ENCODE data around the gene KLF5.

KLF5 gene

DNA sequence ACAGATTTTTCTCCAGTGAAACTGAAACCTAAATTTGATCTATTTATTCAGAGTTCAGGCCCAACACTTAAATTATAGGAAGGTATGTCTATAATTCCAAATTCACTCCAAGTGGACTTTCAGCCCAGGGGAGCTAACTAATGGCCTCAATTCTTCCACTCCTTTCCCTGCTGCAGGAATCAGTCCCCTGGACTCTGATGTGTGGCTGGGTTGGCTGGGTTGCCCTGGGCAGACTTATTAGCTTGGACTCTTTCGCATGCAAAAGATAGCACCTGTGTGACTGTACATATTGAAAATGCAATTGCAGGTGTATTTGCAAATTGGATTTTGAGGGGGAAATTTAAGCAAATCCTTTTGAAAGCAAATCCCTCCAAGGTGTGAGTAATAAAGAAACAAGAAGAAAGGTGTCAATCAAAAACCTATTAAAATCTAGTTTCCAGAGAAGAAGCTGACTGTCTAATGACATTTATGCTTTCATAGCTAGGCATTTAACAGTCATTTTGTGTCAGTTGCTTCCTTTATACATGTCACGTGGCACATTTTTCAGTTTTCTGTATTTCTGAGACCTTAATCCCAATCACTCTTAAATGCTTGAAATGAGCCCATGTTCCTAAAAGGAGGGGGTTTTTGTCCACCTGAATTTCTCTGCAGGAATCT lies 42.7 kb downstream of the KLF5 start:
- Histone ChIP-seq H3K27ac (no peak overlapping the region), H3K4me3 (no peak overlapping the region), H3K9me3 (ENCODE audit: low read depth, low read length) (no peaks in the 10 kb centered on the region), H3K9ac (ENCODE audit: insufficient read length) (no peak overlapping the region), H3K36me3 (ENCODE audit: insufficient read depth, low read length) (no peaks in the 10 kb centered on the region)
- TF ChIP-seq POLR2AphosphoS5 (IDR thresholded peaks at IDR 0.05; ENCODE audit: borderline replicate concordance, low read depth, low read length) (no peak), FOXP2 (optimal IDR thresholded peaks at IDR 0.05; ENCODE audit: control extremely low read depth, extremely low read length, insufficient read depth) (no peak), EZH2 (IDR thresholded peaks at IDR 0.05) (no peak)
- DNase-seq (ENCODE audit: low read depth, low spot score) = no peak

DNA sequence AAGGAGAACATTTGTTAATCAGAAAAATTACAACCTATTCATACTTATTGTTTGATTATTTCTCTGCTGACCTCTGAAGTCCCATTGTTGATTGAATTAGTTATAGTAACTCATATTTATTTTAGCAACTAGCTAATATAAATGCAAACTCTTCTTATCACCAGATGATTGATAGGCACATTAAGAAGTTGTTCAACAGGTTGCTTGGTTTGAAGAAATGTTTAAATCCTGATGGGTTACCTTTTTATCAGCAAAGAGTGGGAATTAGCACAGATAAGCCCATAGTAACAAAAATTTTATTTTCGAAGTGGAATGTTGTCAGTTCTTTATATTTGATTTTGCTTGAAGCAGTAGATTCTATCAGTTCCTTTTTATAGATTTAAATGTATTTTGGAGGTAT lies 44.4 kb downstream of the KLF5 start:
- Histone ChIP-seq H3K9me3 (ENCODE audit: low read depth, low read length) (no peaks in the 10 kb centered on the region), H3K9ac (ENCODE audit: insufficient read length) (no peak overlapping the region), H3K36me3 (ENCODE audit: insufficient read depth, low read length) (no peaks in the 10 kb centered on the region), H3K27ac (no peak overlapping the region), H3K4me3 (no peak overlapping the region)
- TF ChIP-seq POLR2AphosphoS5 (IDR thresholded peaks at IDR 0.05; ENCODE audit: borderline replicate concordance, low read depth, low read length) (no peak), EZH2 (IDR thresholded peaks at IDR 0.05) (no peak), FOXP2 (optimal IDR thresholded peaks at IDR 0.05; ENCODE audit: control extremely low read depth, extremely low read length, insufficient read depth) (no peak)
- no peak for DNase-seq (ENCODE audit: low read depth, low spot score)

DNA sequence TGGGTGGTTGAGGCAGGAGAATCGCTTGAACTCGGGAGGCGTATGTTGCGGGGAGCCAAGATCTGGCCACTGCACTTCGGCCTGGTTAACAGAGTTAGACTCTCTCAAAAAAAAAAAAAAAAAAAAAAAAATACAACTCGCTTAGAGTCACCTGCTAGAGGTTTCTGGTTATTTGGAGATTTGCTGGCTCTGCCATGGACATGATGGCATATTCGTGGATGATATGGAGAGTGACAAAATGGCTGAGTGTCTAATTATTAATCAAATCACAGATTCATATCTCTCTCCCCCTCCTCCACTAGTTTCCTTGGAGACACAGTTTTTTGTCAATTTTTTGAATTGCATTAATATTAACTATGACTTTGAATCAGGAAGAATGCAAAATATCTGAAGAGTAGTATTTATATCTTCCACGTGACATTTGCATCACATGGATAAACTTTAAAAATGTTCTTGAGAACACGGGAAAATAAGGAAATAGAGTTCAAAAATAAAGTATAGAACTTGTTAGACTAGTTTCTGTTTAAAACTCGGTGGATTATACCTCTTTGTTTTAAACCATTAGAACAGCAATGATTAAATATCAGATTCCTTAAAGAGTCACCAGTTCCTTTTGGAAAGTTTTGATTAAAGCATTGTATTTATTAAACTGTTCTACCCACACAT lies 47.8 kb downstream of the KLF5 start:
- Histone ChIP-seq H3K9me3 (ENCODE audit: low read depth, low read length) (no peaks in the 10 kb centered on the region), H3K36me3 (ENCODE audit: insufficient read depth, low read length) (no peaks in the 10 kb centered on the region), H3K4me3 (no peak overlapping the region), H3K27ac (no peak overlapping the region), H3K9ac (ENCODE audit: insufficient read length) (no peak overlapping the region)
- DNase-seq (ENCODE audit: low read depth, low spot score) = no peak
- no peak for TF ChIP-seq EZH2 (IDR thresholded peaks at IDR 0.05)
- TF ChIP-seq POLR2AphosphoS5 (IDR thresholded peaks at IDR 0.05; ENCODE audit: borderline replicate concordance, low read depth, low read length) = no peak
- TF ChIP-seq FOXP2 (optimal IDR thresholded peaks at IDR 0.05; ENCODE audit: control extremely low read depth, extremely low read length, insufficient read depth) = no peak

DNA sequence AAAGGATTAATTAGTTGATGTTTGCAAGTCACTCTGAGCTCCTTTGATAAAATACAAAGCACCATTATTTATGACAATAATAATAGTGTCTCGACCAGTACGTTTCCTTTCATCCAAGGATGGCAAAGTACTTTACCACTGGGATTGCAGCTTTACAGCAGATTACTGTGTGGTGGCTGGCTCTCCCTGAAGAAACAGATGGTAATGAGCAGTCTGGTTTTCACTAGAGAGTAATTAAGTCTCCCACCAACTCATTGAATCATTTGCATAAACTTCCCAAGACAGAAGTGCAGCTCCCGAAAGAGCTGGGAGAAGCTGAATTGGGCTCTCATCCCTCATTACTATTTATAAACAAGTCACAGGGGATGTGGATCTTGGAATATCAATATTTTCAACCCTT lies 48.7 kb downstream of the KLF5 start:
- Histone ChIP-seq H3K9ac (ENCODE audit: insufficient read length) (no peak overlapping the region), H3K4me3 (no peak overlapping the region), H3K27ac (no peak overlapping the region), H3K9me3 (ENCODE audit: low read depth, low read length) (no peaks in the 10 kb centered on the region), H3K36me3 (ENCODE audit: insufficient read depth, low read length) (no peaks in the 10 kb centered on the region)
- TF ChIP-seq FOXP2 (optimal IDR thresholded peaks at IDR 0.05; ENCODE audit: control extremely low read depth, extremely low read length, insufficient read depth) = no peak
- no peak for TF ChIP-seq EZH2 (IDR thresholded peaks at IDR 0.05)
- no peak for TF ChIP-seq POLR2AphosphoS5 (IDR thresholded peaks at IDR 0.05; ENCODE audit: borderline replicate concordance, low read depth, low read length)
- DNase-seq (ENCODE audit: low read depth, low spot score) = no peak

DNA sequence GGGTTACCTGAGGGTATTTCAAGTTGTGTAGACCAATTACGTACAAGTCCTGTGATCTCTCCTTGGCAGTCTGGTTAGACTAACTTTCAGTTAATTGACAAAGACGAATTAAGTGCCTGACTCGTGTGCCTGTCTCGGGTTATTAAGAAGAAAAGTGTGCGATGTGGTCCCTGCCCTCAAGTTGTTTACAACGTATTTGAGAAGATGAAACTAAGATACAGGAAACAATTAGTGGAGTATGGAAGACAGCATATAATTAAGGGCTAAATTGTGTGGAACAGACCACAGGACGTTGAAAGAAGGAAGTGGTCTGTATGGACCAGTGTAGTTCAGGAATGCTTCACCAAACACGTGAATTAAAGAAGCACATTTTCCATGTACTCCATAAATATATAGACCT lies 49.2 kb downstream of the KLF5 start:
- no peak overlapping the region for H3K4me3 ChIP-seq
- TF ChIP-seq EZH2 (IDR thresholded peaks at IDR 0.05) (no peak), POLR2AphosphoS5 (IDR thresholded peaks at IDR 0.05; ENCODE audit: borderline replicate concordance, low read depth, low read length) (no peak), FOXP2 (optimal IDR thresholded peaks at IDR 0.05; ENCODE audit: control extremely low read depth, extremely low read length, insufficient read depth) (no peak)
- no peaks in the 10 kb centered on the region for H3K36me3 ChIP-seq (ENCODE audit: insufficient read depth, low read length)
- no peak overlapping the region for H3K9ac ChIP-seq (ENCODE audit: insufficient read length)
- DNase-seq (ENCODE audit: low read depth, low spot score) = no peak
- no peak overlapping the region for H3K27ac ChIP-seq
- no peaks in the 10 kb centered on the region for H3K9me3 ChIP-seq (ENCODE audit: low read depth, low read length)

DNA sequence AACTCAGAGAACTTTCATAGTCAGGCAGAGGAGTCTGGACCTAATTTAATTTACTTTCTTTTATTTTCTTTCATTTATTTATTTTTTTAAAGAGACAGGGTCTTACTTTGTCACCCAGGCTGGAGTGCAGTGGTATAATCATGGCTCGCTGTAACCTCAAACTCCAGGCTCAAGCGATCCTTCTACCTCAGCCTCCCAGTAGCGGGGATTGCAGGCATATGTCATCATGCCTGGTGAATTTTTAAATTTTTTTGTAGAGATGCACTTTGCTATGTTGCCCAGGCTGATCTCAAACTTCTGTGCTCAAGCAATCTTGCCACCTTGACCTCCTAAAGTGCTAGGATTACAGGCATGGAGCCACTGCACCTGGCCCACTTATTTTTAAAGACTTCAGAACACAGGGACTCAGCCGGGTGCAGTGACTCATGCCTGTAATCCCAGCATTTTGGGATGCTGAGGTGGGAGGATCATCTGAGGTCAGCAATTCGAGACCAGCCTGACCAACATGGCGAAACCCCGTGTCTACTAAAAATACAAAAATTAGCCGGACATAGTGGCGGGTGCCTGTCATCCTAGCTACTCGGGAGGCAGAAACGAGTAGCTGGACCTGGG lies 50.6 kb downstream of the KLF5 start:
- Histone ChIP-seq H3K9me3 (ENCODE audit: low read depth, low read length) (no peaks in the 10 kb centered on the region), H3K36me3 (ENCODE audit: insufficient read depth, low read length) (no peaks in the 10 kb centered on the region), H3K4me3 (no peak overlapping the region), H3K9ac (ENCODE audit: insufficient read length) (no peak overlapping the region), H3K27ac (no peak overlapping the region)
- TF ChIP-seq EZH2 (IDR thresholded peaks at IDR 0.05) = no peak
- no peak for TF ChIP-seq FOXP2 (optimal IDR thresholded peaks at IDR 0.05; ENCODE audit: control extremely low read depth, extremely low read length, insufficient read depth)
- no peak for TF ChIP-seq POLR2AphosphoS5 (IDR thresholded peaks at IDR 0.05; ENCODE audit: borderline replicate concordance, low read depth, low read length)
- no peak for DNase-seq (ENCODE audit: low read depth, low spot score)

DNA sequence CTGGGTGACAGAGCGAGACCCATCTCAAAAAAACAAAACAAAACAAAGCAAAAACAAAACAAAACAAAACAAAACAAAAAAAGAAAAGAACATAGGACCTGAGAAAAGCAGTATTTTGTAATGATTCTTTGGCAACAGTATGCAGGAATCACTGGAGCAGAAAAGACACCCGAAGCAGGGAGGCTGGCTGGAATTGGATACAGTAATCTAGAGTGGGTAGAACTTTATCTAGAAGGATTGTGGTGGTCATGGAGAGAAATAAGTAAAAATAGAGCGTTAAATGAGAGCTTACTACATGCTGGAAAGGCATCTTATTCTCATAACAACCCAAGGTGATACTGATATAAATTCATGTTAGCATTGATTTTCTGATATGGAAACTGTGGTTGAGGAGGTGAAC lies 51.2 kb downstream of the KLF5 start:
- H3K9ac ChIP-seq (ENCODE audit: insufficient read length) = no peak overlapping the region
- H3K9me3 ChIP-seq (ENCODE audit: low read depth, low read length) = no peaks in the 10 kb centered on the region
- no peak overlapping the region for H3K4me3 ChIP-seq
- no peak for DNase-seq (ENCODE audit: low read depth, low spot score)
- no peaks in the 10 kb centered on the region for H3K36me3 ChIP-seq (ENCODE audit: insufficient read depth, low read length)
- TF ChIP-seq FOXP2 (optimal IDR thresholded peaks at IDR 0.05; ENCODE audit: control extremely low read depth, extremely low read length, insufficient read depth) (no peak), EZH2 (IDR thresholded peaks at IDR 0.05) (no peak), POLR2AphosphoS5 (IDR thresholded peaks at IDR 0.05; ENCODE audit: borderline replicate concordance, low read depth, low read length) (no peak)
- H3K27ac ChIP-seq = no peak overlapping the region

DNA sequence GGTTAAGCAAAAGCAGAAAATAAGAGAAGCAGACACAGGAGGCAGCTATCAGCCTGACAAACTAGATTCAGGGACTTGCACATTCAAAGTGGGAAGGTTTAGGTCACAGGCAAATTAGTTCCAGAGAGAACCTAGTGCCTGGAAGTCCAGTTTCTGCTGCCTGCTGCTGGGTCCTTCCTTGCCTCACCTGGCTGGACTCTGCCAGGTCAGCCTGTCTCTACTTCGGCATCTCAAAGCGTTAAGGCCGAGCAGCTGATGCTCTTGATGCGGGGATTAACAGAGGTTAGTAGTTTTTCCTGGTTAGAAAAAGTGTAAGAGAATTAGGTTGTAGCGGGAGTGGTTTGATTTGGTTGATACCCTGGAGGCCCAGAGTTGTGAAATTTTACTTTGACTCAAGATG lies 52.0 kb downstream of the KLF5 start:
- H3K36me3 ChIP-seq (ENCODE audit: insufficient read depth, low read length) = no peaks in the 10 kb centered on the region
- H3K4me3 ChIP-seq = no peak overlapping the region
- H3K27ac ChIP-seq = peak overlapping the region; percentile 76
- no peak for TF ChIP-seq FOXP2 (optimal IDR thresholded peaks at IDR 0.05; ENCODE audit: control extremely low read depth, extremely low read length, insufficient read depth)
- TF ChIP-seq POLR2AphosphoS5 (IDR thresholded peaks at IDR 0.05; ENCODE audit: borderline replicate concordance, low read depth, low read length) = no peak
- TF ChIP-seq EZH2 (IDR thresholded peaks at IDR 0.05) = no peak
- no peak overlapping the region for H3K9ac ChIP-seq (ENCODE audit: insufficient read length)
- DNase-seq (ENCODE audit: low read depth, low spot score) = no peak
- H3K9me3 ChIP-seq (ENCODE audit: low read depth, low read length) = no peaks in the 10 kb centered on the region
